ENCODE measurements around the gene ABCB10. TPM values are rescaled to one million over a fixed set of nuclear protein-coding genes. Genes with fewer than 3 reads are reported as not detected.

The ABCB10 gene
- total and polyA plus RNA-seq, 7 experiments from 2014 or later: 6.4 to 31.9 (median 17.7) TPM

DNA sequence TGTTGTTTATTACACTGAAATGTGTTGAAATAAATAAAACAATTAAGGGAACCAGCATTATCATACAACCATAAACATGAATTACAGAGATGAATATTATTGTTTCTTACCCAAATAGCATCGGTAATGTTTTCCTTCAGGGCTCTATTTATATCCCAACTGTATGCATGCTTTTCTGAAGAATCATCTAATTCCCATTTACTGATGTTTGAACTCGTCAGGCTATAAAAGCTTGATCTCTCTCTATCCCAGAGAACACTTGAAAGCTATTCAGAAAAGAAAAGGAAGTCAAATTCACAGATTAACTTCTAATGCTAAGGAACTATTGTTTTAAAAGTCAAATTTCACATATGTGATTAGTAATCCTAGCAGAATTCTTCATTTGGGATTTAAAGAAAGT is 62.7 kb downstream of the ABCB10 start:
- no peak overlapping the region for H3K4me3 ChIP-seq (ENCODE audit: low read length)
- H3K27ac ChIP-seq (ENCODE audit: low read depth, low read length): no peak overlapping the region
- Mint-ChIP-seq H3K9me3 (no peaks in the 10 kb centered on the region), H3K4me3 (no peak overlapping the region), H3K4me1 (peaks cover 0 to 12% (median 0%) of the 10 kb centered on the region in 7 donors), H3K36me3 (peaks cover 16 to 49% (median 37%) of the 10 kb centered on the region in 5 donors), H3K27me3 (no peaks in the 10 kb centered on the region), H3K27ac (peak overlapping the region in 1 of 9 donors; percentile 6)
- DNase-seq: no peak
- intact Hi-C loops (cut with micrococcal nuclease): no loop called here
- ChIA-PET POLR2A (interaction anchor here (0.7 kb wide), 1 partner anchor 241 kb away, joined by 3 read pairs; no protein-coding TSS in a partner anchor), CTCF (interaction anchor here (0.8 to 1.5 kb wide), 2 partner anchors 14 to 24 kb away, joined by 4 read pairs; no protein-coding TSS in a partner anchor)
- no peak for ATAC-seq
- no peaks in the 10 kb centered on the region for H3K9me3 ChIP-seq (ENCODE audit: control insufficient read depth in 2 of 3, low read length in 3 of 3)
- no peaks in the 10 kb centered on the region for H3K4me1 ChIP-seq (ENCODE audit: control insufficient read depth in 2 of 2, insufficient read depth in 2 of 2, low read length in 2 of 2)
- H3K36me3 ChIP-seq (ENCODE audit: control insufficient read depth in 2 of 3, insufficient read depth in 3 of 3, low read length in 3 of 3): peaks cover 17 to 71% (median 27%) of the 10 kb centered on the region in 3 experiments
- H3K27me3 ChIP-seq (ENCODE audit: control insufficient read depth in 2 of 2, insufficient read depth in 2 of 2, low read length in 2 of 2): no peaks in the 10 kb centered on the region

DNA sequence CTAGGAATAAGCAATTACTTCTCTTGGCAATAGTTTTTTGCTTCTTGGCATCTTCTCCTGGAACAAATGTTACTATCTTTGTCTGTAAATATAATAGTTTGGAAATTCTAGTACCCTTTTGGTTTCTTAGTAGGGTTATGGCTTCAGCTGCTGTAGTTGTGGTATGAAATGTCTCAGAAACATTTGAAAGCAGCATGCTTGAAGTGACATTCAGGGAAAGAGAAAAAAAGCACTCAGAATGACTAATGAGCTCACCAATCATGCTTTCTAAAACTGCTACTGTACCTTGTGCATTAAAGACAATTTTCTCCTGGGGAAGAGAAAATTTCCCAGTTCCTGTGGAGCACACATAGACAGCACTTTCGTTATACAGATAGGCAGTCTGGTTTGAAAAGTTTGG is 71.3 kb downstream of the ABCB10 start:
- Mint-ChIP-seq H3K4me3 (no peak overlapping the region), H3K36me3 (peaks cover 15 to 61% (median 47%) of the 10 kb centered on the region in 5 donors), H3K4me1 (peaks cover 0 to 8% (median 2%) of the 10 kb centered on the region in 7 donors), H3K9me3 (no peaks in the 10 kb centered on the region), H3K27me3 (no peaks in the 10 kb centered on the region), H3K27ac (peak overlapping the region in 1 of 9 donors; percentile 28)
- DNase-seq (no peak), ATAC-seq (no peak)
- peaks cover 13 to 77% (median 32%) of the 10 kb centered on the region in 3 experiments for H3K36me3 ChIP-seq (ENCODE audit: control insufficient read depth in 2 of 3, insufficient read depth in 3 of 3, low read length in 3 of 3)
- intact Hi-C loops (cut with micrococcal nuclease): no loop called here
- no peaks in the 10 kb centered on the region for H3K4me1 ChIP-seq (ENCODE audit: control insufficient read depth in 2 of 2, insufficient read depth in 2 of 2, low read length in 2 of 2)
- H3K27ac ChIP-seq (ENCODE audit: low read depth, low read length): no peak overlapping the region
- ChIA-PET POLR2A (no interaction called here), CTCF (interaction anchor here (0.7 to 0.9 kb wide), 2 partner anchors 29 to 156 kb away, joined by 3 to 4 read pairs; no protein-coding TSS in a partner anchor)
- H3K4me3 ChIP-seq (ENCODE audit: low read length): no peak overlapping the region
- no peaks in the 10 kb centered on the region for H3K9me3 ChIP-seq (ENCODE audit: control insufficient read depth in 2 of 3, low read length in 3 of 3)
- H3K27me3 ChIP-seq (ENCODE audit: control insufficient read depth in 2 of 2, insufficient read depth in 2 of 2, low read length in 2 of 2): no peaks in the 10 kb centered on the region

DNA sequence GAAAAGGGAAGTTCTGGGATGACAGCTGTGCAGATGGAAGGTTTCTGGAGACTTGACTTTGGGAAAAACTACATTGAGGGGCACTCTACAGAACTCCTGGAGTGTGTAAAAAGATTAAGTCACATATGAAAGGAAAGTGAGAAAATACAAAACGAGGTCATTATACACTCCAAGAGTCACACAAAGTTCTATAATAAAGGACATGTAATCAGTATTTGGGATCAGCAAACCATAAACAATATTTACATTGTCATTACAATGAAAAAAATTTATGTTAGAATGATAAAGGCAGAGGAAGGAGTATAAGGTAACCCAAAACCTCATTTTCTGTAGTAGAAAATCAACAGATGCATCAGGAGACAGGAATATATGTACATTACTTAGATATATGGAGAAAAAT is 73.2 kb downstream of the ABCB10 start:
- H3K27ac ChIP-seq (ENCODE audit: low read depth, low read length): no peak overlapping the region
- peaks cover 12 to 80% (median 32%) of the 10 kb centered on the region in 3 experiments for H3K36me3 ChIP-seq (ENCODE audit: control insufficient read depth in 2 of 3, insufficient read depth in 3 of 3, low read length in 3 of 3)
- intact Hi-C loops (cut with micrococcal nuclease): no loop called here
- ATAC-seq (no peak), DNase-seq (no peak)
- H3K9me3 Mint-ChIP-seq: no peaks in the 10 kb centered on the region
- CTCF ChIA-PET: interaction anchor here (6.7 kb wide), 1 partner anchor 229 kb away, joined by 107 read pairs; no protein-coding TSS in a partner anchor
- POLR2A ChIA-PET: no interaction called here
- H3K27ac Mint-ChIP-seq: peak overlapping the region in 1 of 9 donors; percentile 63
- no peak overlapping the region for H3K4me3 ChIP-seq (ENCODE audit: low read length)
- no peaks in the 10 kb centered on the region for H3K4me1 ChIP-seq (ENCODE audit: control insufficient read depth in 2 of 2, insufficient read depth in 2 of 2, low read length in 2 of 2)
- peaks cover 0 to 10% (median 5%) of the 10 kb centered on the region in 7 donors for H3K4me1 Mint-ChIP-seq
- peaks cover 13 to 70% (median 48%) of the 10 kb centered on the region in 5 donors for H3K36me3 Mint-ChIP-seq
- H3K4me3 Mint-ChIP-seq: no peak overlapping the region
- H3K27me3 ChIP-seq (ENCODE audit: control insufficient read depth in 2 of 2, insufficient read depth in 2 of 2, low read length in 2 of 2): no peaks in the 10 kb centered on the region
- H3K9me3 ChIP-seq (ENCODE audit: control insufficient read depth in 2 of 3, low read length in 3 of 3): no peaks in the 10 kb centered on the region
- no peaks in the 10 kb centered on the region for H3K27me3 Mint-ChIP-seq

DNA sequence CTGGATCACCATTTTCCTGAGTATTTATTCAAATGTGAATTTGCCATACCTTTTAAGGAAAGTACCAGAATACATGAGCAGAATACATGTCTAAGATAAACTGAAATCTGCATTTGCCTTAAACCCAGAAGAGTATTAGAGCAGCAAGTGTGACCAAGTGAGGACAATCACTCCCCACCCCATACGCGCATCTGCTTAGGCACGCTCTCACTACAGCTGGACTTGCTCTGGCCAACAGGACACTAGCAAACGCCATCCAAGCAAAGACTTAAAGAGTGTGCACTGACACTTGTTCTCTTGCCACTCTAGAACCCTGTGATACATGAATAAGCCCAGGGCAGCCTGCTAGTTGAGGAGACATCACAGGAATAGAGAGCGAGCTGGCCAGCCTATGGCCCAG is 76.0 kb downstream of the ABCB10 start:
- H3K4me3 Mint-ChIP-seq: no peak overlapping the region
- no peak overlapping the region for H3K4me3 ChIP-seq (ENCODE audit: low read length)
- H3K36me3 Mint-ChIP-seq: peaks cover 12 to 74% (median 52%) of the 10 kb centered on the region in 5 donors
- H3K36me3 ChIP-seq (ENCODE audit: control insufficient read depth in 2 of 3, insufficient read depth in 3 of 3, low read length in 3 of 3): peaks cover 16 to 84% (median 17%) of the 10 kb centered on the region in 3 experiments
- no peaks in the 10 kb centered on the region for H3K27me3 Mint-ChIP-seq
- H3K27me3 ChIP-seq (ENCODE audit: control insufficient read depth in 2 of 2, insufficient read depth in 2 of 2, low read length in 2 of 2): no peaks in the 10 kb centered on the region
- no peaks in the 10 kb centered on the region for H3K4me1 ChIP-seq (ENCODE audit: control insufficient read depth in 2 of 2, insufficient read depth in 2 of 2, low read length in 2 of 2)
- H3K9me3 ChIP-seq (ENCODE audit: control insufficient read depth in 2 of 3, low read length in 3 of 3): no peaks in the 10 kb centered on the region
- peak overlapping the region in 2 of 9 donors; percentile 59 to 73 for H3K27ac Mint-ChIP-seq
- H3K9me3 Mint-ChIP-seq: no peaks in the 10 kb centered on the region
- no peak overlapping the region for H3K27ac ChIP-seq (ENCODE audit: low read depth, low read length)
- H3K4me1 Mint-ChIP-seq: peaks cover 3 to 20% (median 9%) of the 10 kb centered on the region in 7 donors
- DNase-seq (no peak), ATAC-seq (no peak)
- ChIA-PET CTCF (interaction anchor here (0.9 to 6.7 kb wide), 11 partner anchors 9 to 790 kb away, joined by 3 to 107 read pairs (median 4); no protein-coding TSS in a partner anchor), POLR2A (interaction anchor here (1.3 kb wide), 1 partner anchor 224 kb away, joined by 4 read pairs; no protein-coding TSS in a partner anchor)
- intact Hi-C loops (cut with micrococcal nuclease): loop anchor here (1.0 kb wide), 4 partner anchors 32 to 828 kb away; no protein-coding TSS in a partner anchor

DNA sequence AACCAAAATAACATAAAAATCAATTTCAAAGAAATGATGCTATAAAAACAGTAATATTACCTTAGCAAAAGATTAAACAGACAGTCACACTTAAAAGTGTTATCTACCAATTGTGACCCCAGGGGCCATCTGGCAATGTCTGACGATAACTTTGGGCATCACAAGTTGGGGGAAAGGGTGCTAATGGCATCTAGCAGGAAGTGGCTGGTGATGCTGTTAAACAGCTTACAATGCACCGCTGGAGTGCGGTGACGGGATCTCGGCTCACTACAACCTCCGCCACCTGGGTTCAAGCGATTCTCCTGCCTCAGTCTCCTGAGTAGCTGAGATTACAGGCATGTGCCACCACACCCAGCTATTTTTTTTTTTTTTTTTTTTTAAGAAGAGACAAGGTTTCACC is 78.0 kb downstream of the ABCB10 start:
- H3K4me3 Mint-ChIP-seq: no peak overlapping the region
- ATAC-seq: peak; percentile 42
- Histone ChIP-seq H3K36me3 (ENCODE audit: control insufficient read depth in 2 of 3, insufficient read depth in 3 of 3, low read length in 3 of 3) (peaks cover 13 to 78% (median 16%) of the 10 kb centered on the region in 3 experiments), H3K27me3 (ENCODE audit: control insufficient read depth in 2 of 2, insufficient read depth in 2 of 2, low read length in 2 of 2) (no peaks in the 10 kb centered on the region), H3K9me3 (ENCODE audit: control insufficient read depth in 2 of 3, low read length in 3 of 3) (no peaks in the 10 kb centered on the region), H3K27ac (ENCODE audit: low read depth, low read length) (no peak overlapping the region), H3K4me3 (ENCODE audit: low read length) (no peak overlapping the region), H3K4me1 (ENCODE audit: control insufficient read depth in 2 of 2, insufficient read depth in 2 of 2, low read length in 2 of 2) (no peaks in the 10 kb centered on the region)
- H3K36me3 Mint-ChIP-seq: peaks cover 7 to 62% (median 40%) of the 10 kb centered on the region in 5 donors
- intact Hi-C loops (cut with micrococcal nuclease): no loop called here
- H3K4me1 Mint-ChIP-seq: peaks cover 3 to 19% (median 9%) of the 10 kb centered on the region in 7 donors
- DNase-seq: no peak
- POLR2A ChIA-PET: interaction anchor here (0.7 to 1.4 kb wide), 2 partner anchors 219 to 225 kb away, joined by 3 to 4 read pairs; no protein-coding TSS in a partner anchor
- CTCF ChIA-PET: interaction anchor here (0.6 to 6.7 kb wide), 6 partner anchors 8 to 1361 kb away, joined by 3 to 107 read pairs (median 3); no protein-coding TSS in a partner anchor
- no peak overlapping the region for H3K27ac Mint-ChIP-seq
- H3K27me3 Mint-ChIP-seq: no peaks in the 10 kb centered on the region
- H3K9me3 Mint-ChIP-seq: no peaks in the 10 kb centered on the region

DNA sequence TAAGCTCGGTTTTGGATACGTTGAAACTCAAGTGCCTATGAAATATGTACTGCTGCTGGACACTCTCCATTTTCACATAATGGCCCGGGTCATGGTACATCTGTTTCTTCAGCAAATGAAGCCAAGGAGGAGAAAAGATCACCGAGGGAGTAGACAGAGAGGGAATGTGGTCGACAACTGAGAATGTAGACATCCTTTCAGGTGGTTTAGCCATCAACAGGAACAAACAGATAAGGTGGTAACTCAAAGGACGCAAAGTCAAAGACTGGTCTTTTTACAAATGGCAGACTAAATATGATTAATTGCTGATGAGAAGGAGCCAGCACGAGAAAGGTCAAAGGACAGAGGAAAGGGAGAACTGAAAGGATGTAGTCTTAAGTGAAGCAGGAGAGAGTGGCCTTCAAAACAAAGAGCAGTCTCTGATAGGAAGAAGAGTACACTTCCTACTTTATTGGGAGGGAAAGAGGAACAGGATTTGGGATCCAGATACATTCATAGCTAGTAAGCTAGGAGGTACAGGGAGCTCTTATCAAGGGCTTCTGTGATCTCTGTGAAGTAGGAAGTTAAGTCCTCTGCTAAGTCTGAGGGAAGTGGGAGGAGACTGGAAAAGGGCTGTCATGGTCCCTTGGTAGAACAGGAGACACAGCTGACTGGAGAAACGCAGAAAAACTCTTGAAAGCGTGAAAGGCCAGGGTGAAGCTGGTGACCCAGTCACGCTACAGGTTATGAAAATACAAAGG is 78.7 kb downstream of the ABCB10 start:
- Mint-ChIP-seq H3K4me1 (peaks cover 4 to 19% (median 9%) of the 10 kb centered on the region in 7 donors), H3K27ac (peak overlapping the region in 2 of 9 donors; percentile 36 to 43), H3K4me3 (no peak overlapping the region), H3K9me3 (no peaks in the 10 kb centered on the region), H3K36me3 (peaks cover 9 to 61% (median 41%) of the 10 kb centered on the region in 5 donors), H3K27me3 (no peaks in the 10 kb centered on the region)
- CTCF ChIA-PET: interaction anchor here (0.6 to 6.7 kb wide), 3 partner anchors 30 to 1361 kb away, joined by 3 to 107 read pairs (median 3); no protein-coding TSS in a partner anchor
- H3K9me3 ChIP-seq (ENCODE audit: control insufficient read depth in 2 of 3, low read length in 3 of 3): no peaks in the 10 kb centered on the region
- no peaks in the 10 kb centered on the region for H3K4me1 ChIP-seq (ENCODE audit: control insufficient read depth in 2 of 2, insufficient read depth in 2 of 2, low read length in 2 of 2)
- no peak for DNase-seq
- no peak overlapping the region for H3K27ac ChIP-seq (ENCODE audit: low read depth, low read length)
- H3K27me3 ChIP-seq (ENCODE audit: control insufficient read depth in 2 of 2, insufficient read depth in 2 of 2, low read length in 2 of 2): no peaks in the 10 kb centered on the region
- no peak for ATAC-seq
- H3K36me3 ChIP-seq (ENCODE audit: control insufficient read depth in 2 of 3, insufficient read depth in 3 of 3, low read length in 3 of 3): peaks cover 13 to 78% (median 16%) of the 10 kb centered on the region in 3 experiments
- intact Hi-C loops (cut with micrococcal nuclease): no loop called here
- no peak overlapping the region for H3K4me3 ChIP-seq (ENCODE audit: low read length)
- POLR2A ChIA-PET: interaction anchor here (0.7 to 1.4 kb wide), 2 partner anchors 218 to 225 kb away, joined by 3 to 4 read pairs; no protein-coding TSS in a partner anchor

Measured in naive thymus-derived CD4-positive, alpha-beta T cell (primary cell).